ENCODE results near the gene MAPKAP1. TPM values are rescaled to one million over a fixed set of nuclear protein-coding genes. Genes with fewer than 3 reads are reported as not detected.

The MAPKAP1 gene
- total RNA-seq, 1 donor from 2014 or later: 67.3 TPM

GRCh38 chr9:125534971-125535701 lies 171.9 kb downstream of the MAPKAP1 start:
- DNase-seq (ENCODE audit: extremely low spot score, unreplicated experiment): no peak
- no peak for TF ChIP-seq CTCF (conservative IDR thresholded peaks at IDR 0.05)
- H3K4me3 Mint-ChIP-seq: no peak overlapping the region
- H3K4me1 Mint-ChIP-seq (ENCODE audit: unreplicated experiment): peaks cover 26% of the 10 kb centered on the region
- H3K27ac Mint-ChIP-seq: no peak overlapping the region
- peaks cover 5% of the 10 kb centered on the region for H3K9me3 Mint-ChIP-seq
- no peaks in the 10 kb centered on the region for H3K27me3 Mint-ChIP-seq
- peaks cover 7% of the 10 kb centered on the region for H3K36me3 Mint-ChIP-seq

- H3K4me3 Mint-ChIP-seq: no peak overlapping the region
- H3K4me1 Mint-ChIP-seq (ENCODE audit: unreplicated experiment): peaks cover 13% of the 10 kb centered on the region
- peaks cover 5% of the 10 kb centered on the region for H3K36me3 Mint-ChIP-seq
- H3K27ac Mint-ChIP-seq: no peak overlapping the region
- H3K9me3 Mint-ChIP-seq: peaks cover 2% of the 10 kb centered on the region
- TF ChIP-seq CTCF (conservative IDR thresholded peaks at IDR 0.05): no peak
- DNase-seq (ENCODE audit: extremely low spot score, unreplicated experiment): no peak
- H3K27me3 Mint-ChIP-seq: no peaks in the 10 kb centered on the region
Observed at GRCh38 chr9:125532812-125533594, 174.0 kb downstream of the MAPKAP1 start.

GRCh38 chr9:125532412-125532811 lies 174.6 kb downstream of the MAPKAP1 start:
- no peak for TF ChIP-seq CTCF (conservative IDR thresholded peaks at IDR 0.05)
- H3K27me3 Mint-ChIP-seq: no peaks in the 10 kb centered on the region
- H3K9me3 Mint-ChIP-seq: no peaks in the 10 kb centered on the region
- DNase-seq (ENCODE audit: extremely low spot score, unreplicated experiment): no peak
- no peak overlapping the region for H3K4me3 Mint-ChIP-seq
- H3K36me3 Mint-ChIP-seq: peaks cover 3% of the 10 kb centered on the region
- peaks cover 9% of the 10 kb centered on the region for H3K4me1 Mint-ChIP-seq (ENCODE audit: unreplicated experiment)
- no peak overlapping the region for H3K27ac Mint-ChIP-seq

- Mint-ChIP-seq H3K4me3 (no peak overlapping the region), H3K27me3 (no peaks in the 10 kb centered on the region), H3K36me3 (peaks cover 3% of the 10 kb centered on the region), H3K4me1 (ENCODE audit: unreplicated experiment) (peaks cover 8% of the 10 kb centered on the region), H3K9me3 (no peaks in the 10 kb centered on the region), H3K27ac (no peak overlapping the region)
- TF ChIP-seq CTCF (conservative IDR thresholded peaks at IDR 0.05): no peak
- DNase-seq (ENCODE audit: extremely low spot score, unreplicated experiment): no peak
Observed at GRCh38 chr9:125529589-125530515, 177.2 kb downstream of the MAPKAP1 start.

GRCh38 chr9:125529107-125529506 lies 177.9 kb downstream of the MAPKAP1 start:
- Mint-ChIP-seq H3K27ac (no peak overlapping the region), H3K4me1 (ENCODE audit: unreplicated experiment) (peaks cover 10% of the 10 kb centered on the region), H3K4me3 (no peak overlapping the region), H3K36me3 (peaks cover 3% of the 10 kb centered on the region), H3K9me3 (no peaks in the 10 kb centered on the region), H3K27me3 (no peaks in the 10 kb centered on the region)
- no peak for TF ChIP-seq CTCF (conservative IDR thresholded peaks at IDR 0.05)
- no peak for DNase-seq (ENCODE audit: extremely low spot score, unreplicated experiment)

Measured in type B pancreatic cell (in vitro differentiated cells).